ENCODE results near the gene MALSU1.

- TF ChIP-seq POLR2AphosphoS5 (IDR thresholded peaks at IDR 0.05; ENCODE audit: borderline replicate concordance, low read depth, low read length) (no peak), EZH2 (IDR thresholded peaks at IDR 0.05) (no peak)
Observed at GRCh38 chr7:23298141-23298881, 828 bp upstream of the MALSU1 start.

Measured in SK-N-MC (cell line).